Islet precursor cell (in vitro differentiated cells): Measurements from ENCODE around the gene NUDT16L1.

Experiments used
- DNase-seq: peaks from one replicate; pipeline ENCODE4 v3.0.0-alpha.2; 2018

Gene NUDT16L1

GRCh38 chr16:4693296-4693955 is at the start of gene NUDT16L1:
Gene NUDT16L1, plus strand, starts transcription at chr16:4693562. Its CDS starts 165 bp downstream, at chr16:4693727.
- peak; percentile 98 for DNase-seq

- DNase-seq: no peak
Measured at GRCh38 chr16:4646773-4647643, 46.4 kb upstream of the NUDT16L1 start.

DNA sequence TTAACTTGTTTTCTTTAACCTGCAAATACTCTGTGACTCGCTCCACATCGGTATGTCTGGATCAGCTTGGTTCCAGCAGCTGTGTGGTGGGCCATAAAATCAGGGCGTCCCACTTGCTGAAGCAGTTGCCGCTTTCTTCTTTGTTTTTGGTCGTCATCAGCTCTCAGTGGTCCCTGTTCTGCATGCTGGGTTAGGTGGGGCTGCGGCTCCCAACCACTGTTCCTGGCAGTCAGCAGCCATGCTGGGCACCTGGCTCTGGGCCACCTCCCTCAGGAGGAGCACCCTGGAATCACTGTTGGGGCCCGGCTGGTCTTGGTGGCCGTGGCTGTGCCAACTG is 45.8 kb upstream of the NUDT16L1 start:
- DNase-seq: no peak

DNA sequence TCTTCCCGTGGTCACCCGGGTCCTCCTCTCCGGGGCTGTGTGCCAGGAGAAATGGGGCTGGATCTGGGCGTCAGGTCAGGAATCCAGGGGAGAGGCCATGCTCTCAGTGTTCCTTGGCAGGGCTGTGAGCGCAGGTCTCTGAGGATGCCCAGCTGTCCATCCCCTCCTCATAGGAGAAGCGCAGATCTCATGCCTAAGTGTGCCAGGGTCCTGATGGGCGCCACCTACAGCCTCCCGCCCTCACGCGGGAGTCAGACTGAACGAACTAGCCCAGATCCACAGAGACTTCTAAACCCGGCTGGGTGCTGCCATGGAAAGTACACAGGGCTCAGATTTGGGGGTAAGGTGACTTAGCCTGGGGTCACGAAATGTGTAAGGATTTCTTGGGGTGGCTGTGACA is 44.4 kb upstream of the NUDT16L1 start:
- DNase-seq: no peak

DNA sequence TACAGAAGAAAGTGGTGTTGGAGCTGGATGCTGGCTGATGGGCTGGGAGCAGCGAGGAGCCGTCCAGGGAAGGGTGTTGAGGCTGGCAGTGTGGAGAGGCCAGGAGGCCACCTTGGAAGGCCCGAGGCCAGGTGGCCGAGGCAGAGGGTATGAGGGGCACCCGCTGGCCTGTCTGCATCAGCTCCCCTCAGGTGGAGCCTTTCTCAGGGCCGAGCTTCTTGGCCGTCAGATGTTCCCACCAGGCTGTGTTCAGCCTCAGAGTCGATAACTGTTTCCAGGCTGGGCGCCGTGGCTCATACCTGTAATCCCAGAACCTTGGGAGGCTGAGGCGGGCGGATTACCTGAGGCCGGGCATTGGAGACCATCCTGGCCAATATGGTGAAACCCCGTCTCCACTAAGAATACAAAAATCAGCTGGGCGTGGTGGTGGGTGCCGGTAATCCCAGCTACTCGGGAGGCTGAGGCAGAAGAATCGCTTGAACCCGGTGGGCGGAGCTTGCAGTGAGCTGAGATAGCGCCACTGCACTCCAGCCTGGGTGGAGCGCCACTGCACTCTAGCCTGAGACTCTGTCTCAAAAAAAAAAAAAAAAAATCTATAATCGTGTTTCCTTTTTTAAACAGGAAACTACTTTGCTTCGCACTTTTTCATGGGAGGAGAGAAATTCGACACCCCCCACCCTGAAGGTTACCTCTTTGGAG is 43.5 kb upstream of the NUDT16L1 start:
- DNase-seq: no peak

- peak; percentile 85 for DNase-seq
Measured at GRCh38 chr16:4650443-4651074, 42.8 kb upstream of the NUDT16L1 start.

DNA sequence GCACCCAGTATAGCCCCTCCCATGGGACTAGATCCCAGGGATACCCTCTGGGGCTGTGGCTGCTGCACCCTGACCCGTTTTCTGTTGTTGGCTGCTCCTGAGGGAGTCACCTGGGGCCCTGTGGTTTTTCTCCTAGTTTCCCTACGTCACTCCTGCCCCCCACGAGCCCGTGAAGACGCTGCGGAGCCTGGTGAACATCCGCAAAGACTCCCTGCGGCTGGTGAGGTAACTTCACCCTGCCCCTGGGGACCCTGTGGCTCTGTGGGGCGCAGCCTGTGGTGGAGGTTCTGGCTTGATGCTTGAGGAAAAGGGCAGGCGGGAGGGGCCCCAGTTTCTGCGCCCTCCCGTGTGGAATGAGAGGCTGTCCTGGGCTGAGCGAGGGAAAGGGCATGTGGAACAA is 41.5 kb upstream of the NUDT16L1 start:
- no peak for DNase-seq

- no peak for DNase-seq
Measured at GRCh38 chr16:4652561-4652960, 40.8 kb upstream of the NUDT16L1 start.

- DNase-seq: no peak
Measured at GRCh38 chr16:4654011-4654963, 39.1 kb upstream of the NUDT16L1 start.

- no peak for DNase-seq
Measured at GRCh38 chr16:4654964-4655590, 38.3 kb upstream of the NUDT16L1 start.

- no peak for DNase-seq
Measured at GRCh38 chr16:4655801-4656200, 37.6 kb upstream of the NUDT16L1 start.

GRCh38 chr16:4656221-4656620 is 37.1 kb upstream of the NUDT16L1 start:
- DNase-seq: no peak

- no peak for DNase-seq
Measured at GRCh38 chr16:4656695-4657686, 36.4 kb upstream of the NUDT16L1 start.

- DNase-seq: no peak
Measured at GRCh38 chr16:4659363-4660353, 33.7 kb upstream of the NUDT16L1 start.

- no peak for DNase-seq
Measured at GRCh38 chr16:4660454-4661007, 32.8 kb upstream of the NUDT16L1 start.

DNA sequence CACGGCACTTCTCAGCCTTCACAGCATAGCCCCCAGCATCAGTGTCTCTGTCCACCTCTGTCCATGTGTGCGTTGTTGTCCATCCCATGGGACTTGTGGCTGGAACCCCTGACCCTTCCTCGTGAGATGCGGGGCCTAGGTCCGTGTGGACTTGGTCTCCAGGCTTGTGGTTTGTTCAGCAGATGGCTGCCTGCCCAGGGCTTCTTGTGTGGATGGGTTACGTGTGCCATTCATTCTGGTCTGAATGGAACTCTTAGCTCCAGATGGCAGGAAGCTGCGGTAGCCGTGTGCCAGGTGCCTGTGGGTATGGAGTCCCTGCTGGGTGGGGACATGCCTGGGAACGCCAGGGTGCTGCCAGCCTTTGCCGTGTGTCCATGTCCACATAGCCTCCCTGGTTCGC is 31.7 kb upstream of the NUDT16L1 start:
- DNase-seq: no peak

GRCh38 chr16:4663465-4663776 is 29.9 kb upstream of the NUDT16L1 start:
- no peak for DNase-seq

DNA sequence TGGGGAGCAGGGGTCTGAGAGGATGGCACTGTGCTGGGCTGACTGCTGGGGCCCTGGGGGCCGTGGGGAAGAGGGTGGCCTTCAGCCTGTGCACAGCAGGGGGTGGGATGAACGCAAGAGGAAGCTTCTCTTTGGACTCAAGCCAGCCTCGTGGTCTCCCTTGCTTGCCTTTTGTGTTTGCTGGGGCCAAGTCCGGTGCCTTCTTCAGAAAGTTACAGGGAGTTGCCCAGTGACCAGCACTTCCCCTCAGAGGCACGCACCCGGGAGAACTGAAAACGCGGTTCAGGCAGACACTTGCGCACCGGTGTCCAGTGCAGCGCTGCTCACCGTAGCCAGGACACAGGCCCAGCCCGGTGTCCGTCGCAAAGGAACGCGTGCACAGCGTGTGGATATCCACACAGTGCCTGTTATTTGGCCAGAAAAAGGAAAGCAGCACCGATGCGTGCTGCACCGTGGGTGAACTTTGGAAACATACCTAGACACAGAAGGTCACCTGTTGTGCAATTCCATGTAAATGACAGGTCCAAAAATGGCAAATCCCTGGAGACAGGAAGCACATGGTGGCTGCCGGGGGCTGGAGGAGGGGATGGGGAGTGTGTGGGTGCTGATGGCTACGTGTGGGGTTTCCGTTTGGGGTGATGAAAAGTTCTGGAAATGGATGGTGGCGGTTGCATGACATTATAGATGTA is 29.4 kb upstream of the NUDT16L1 start:
- no peak for DNase-seq
